ENCODE measurements around the gene P2RY1.
A peak's percentile ranks its signal among the peaks of the same experiment; 100 is the strongest.
"Not testable (repeated sequence)": the region's sequence is repeated elsewhere in the genome, so short reads cannot be mapped to it uniquely, and the experiment has no call there.

P2RY1 gene

GRCh38 chr3:152839511-152839910 lies 4.6 kb downstream of the P2RY1 start:
- no peak for DNase-seq (ENCODE audit: low read depth)

- no peak for DNase-seq (ENCODE audit: low read depth)
These were observed 6.2 kb downstream of the P2RY1 start for GRCh38 chr3:152841131-152841530.

GRCh38 chr3:152842413-152842812 lies 7.5 kb downstream of the P2RY1 start:
- no peak for DNase-seq (ENCODE audit: low read depth)

DNA sequence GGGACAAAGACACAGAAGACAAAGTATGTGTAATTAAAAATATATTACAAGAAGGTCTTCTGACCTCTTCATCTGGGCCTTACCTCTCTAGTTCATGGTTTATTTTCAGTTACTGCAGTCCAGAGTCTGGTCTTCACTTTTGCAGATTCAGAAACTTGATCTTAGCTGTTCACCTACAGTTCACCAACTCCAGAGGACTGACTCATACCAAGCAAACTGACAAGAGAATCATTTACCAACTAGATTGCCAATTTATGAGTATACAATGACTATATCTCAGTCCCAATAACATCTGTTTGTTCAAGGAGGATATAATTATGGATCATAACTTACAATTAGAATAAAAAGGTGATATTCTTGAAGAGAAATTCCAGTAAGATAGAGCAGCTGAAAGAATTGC lies 9.0 kb downstream of the P2RY1 start:
- DNase-seq (ENCODE audit: low read depth), result no peak

DNA sequence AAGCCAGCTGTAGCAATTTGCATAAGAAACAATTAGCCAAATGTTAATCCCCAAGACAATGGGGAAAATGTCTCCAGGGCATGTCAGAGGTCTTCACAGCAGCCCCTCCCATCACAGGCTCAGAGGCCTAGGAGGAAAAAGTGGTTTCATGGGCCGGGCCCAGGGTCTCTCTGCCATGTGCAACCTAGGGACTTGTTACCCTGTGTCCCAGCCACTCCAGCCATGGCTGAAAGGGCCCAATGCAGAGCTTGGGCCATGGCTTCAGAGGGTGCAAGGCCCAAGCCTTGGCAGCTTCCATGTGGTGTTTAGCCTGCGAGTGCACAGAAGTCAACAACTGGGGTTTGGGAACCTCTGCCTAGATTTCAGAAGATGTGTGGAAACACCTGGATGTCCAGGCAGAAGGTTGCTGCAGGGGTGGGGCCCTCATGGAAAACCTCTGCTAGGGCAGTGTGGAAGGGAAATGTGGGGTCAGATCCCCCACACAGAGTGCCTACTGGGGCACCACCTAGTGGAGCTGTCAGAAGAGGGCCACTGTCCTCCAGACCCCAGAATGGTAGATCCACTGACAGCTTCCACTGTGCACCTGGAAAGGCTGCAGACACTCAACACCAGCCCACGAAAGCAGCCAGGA lies 11.8 kb downstream of the P2RY1 start:
- not testable (repeated sequence) for DNase-seq (ENCODE audit: low read depth)

DNA sequence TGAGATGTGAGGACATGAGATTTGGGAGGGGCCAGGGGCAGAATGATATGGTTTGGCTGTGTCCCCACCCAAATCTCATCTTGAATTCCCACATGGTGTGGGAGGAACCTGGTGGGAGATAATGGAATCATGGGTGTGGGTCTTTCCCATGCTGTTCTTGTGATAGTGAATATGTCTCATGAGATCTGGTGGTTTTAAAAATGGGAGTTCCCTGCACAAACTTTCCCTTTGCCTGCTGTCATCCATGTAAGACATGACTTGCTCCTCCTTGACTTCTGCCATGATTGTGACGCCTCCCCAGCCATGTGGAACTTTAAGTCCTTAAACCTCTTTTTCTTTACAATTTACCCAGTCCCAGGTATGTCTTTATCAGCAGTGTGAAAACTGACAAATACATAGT lies 12.7 kb downstream of the P2RY1 start:
- not testable (repeated sequence) for DNase-seq (ENCODE audit: low read depth)

DNA sequence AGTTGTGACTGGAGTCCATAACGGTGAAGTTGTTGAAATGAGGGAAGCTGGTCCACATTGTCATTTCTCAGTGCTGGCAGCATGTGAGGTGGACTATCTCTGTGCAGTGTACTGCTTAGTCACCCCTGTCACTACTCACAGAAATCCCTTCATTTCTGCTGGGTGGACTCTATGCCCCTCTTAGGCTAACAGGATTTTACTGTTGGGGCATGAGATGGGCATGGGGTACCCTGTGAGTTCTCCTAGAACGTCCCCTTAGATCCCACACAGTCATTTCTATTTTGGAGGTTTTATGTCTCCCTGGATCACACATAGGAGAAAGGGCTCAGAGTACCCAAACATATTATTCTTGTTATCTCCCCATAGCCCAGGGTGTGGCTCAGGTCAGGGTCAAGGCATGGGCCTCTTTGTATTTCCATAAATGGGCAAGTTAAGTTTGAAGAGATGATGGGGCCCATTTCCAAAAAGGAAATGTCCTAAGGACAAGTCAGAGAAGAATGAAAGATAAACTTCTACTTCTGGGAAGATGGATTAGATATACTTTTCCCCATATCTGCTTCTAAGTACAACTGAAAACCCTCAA lies 15.2 kb downstream of the P2RY1 start:
- DNase-seq (ENCODE audit: low read depth), result no peak

DNA sequence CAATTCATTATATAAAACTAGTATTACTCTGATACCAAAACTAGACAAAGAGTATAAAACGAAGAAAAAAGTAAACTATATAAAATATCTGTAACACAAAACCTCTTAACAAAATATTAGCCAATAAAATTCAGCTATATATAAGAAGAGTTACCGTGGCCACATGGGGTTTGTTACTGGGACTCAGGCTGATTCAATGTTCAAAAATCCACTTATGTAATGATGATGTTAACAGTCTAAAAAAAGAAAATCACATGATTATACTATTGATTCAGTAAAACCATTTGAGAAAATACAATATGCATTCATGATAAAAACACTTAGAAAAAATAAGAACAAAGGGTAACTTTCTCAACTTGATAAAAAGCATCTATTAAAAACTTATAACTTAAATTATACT lies 18.3 kb downstream of the P2RY1 start:
- DNase-seq (ENCODE audit: low read depth), result peak; percentile 4

DNA sequence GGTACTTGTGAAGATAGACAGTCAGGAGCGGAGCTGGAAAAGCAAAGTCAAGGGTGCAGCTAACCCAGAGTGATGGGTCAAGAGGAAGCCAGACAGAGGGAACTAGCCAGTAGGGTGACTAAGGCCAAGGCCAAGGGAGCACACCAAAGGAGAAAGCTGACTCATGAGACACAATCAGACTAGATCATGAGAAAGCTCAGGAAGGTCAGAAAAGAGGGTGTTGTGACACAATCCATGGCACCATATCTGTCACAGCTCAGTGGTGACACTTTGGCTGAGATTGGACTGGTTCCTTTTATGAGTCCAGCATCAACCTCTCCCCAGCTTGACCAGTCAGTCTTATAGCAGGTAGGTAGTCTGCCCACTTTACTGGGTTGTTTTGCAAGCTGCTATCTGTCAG lies 22.2 kb downstream of the P2RY1 start:
- no peak for DNase-seq (ENCODE audit: low read depth)

- DNase-seq (ENCODE audit: low read depth), result no peak
These were observed 23.4 kb downstream of the P2RY1 start for GRCh38 chr3:152858170-152858800.

GRCh38 chr3:152860736-152861135 lies 25.8 kb downstream of the P2RY1 start:
- DNase-seq (ENCODE audit: low read depth), result no peak

DNA sequence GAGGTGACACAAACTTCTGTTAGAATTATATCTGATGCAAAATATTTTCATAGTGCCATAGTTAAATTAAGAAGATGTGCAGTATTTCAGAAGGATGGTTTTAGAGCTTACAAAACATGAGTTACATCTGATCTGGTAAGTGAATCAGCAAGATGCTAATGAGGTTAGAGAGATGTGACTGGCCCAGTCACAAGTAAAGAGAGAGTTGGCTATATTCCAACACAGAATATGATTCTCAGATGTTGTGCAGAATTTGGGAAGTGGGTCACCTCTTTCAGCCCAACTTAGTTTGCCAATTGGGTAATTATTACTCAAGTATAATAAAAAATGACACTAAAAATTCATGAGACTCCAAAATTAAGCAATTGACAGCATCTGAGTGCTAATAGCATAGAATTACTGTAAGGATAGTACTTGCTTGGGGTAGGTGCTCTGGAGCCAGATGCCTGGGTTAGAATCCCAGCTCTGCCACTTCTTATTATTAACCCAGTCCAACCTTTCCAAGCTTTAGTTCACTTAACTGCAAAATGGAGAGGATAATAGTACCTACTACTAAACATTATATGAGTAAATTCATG lies 30.8 kb downstream of the P2RY1 start:
- peak; percentile 4 for DNase-seq (ENCODE audit: low read depth)

- DNase-seq (ENCODE audit: low read depth), result no peak
These were observed 35.1 kb downstream of the P2RY1 start for GRCh38 chr3:152870027-152870426.

DNA sequence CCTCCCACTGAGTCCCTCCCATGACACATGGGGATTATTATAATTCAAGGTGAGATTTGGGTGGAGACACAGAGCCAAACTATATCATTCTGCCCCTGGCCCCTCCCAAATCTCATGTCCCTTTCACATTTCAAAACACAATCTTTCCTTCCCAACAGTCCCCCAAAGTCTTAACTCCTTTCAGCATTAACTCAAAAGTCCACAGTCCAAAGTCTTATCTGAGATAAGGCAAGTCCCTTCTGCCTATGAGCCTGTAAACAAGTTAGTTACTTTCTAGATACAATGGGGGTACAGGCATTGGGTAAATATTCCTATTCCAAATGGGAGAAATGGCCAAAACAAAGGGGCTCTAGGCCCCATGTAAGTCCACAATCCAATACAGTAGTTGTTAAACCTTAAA lies 38.4 kb downstream of the P2RY1 start:
- DNase-seq (ENCODE audit: low read depth), result not testable (repeated sequence)

- no peak for DNase-seq (ENCODE audit: low read depth)
These were observed 40.2 kb downstream of the P2RY1 start for GRCh38 chr3:152874896-152875749.

DNA sequence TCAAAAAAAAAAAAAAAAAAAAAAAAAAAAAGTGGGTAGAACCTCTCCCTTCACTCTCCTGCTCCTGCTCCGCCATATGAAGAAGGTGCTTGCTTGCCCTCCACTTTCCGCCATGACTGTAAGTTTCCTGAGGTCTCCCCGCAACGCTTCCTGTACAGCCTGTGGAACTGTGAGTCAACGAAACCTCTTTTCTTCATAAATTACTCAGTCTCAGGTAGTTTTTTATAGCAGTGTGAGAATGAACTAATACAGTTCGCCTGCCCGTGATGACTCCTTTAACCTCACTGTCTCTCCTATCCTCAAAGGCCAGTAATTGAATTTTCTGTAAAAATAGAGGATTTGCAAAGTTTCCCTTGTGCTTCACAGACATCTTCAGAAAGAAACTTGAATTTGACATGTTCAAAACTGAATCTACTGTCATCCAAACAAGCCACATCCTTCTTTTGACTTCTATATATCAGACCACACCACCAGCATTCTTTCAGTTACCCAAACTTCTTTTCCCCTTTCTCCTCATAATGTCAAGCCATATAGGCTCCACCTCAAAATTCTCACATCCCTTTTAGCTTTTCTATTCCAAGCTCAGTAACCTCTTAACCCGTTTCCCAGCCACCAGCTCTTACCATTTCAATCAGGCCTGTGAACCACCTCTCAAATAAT lies 44.3 kb downstream of the P2RY1 start:
- no peak for DNase-seq (ENCODE audit: low read depth)

DNA sequence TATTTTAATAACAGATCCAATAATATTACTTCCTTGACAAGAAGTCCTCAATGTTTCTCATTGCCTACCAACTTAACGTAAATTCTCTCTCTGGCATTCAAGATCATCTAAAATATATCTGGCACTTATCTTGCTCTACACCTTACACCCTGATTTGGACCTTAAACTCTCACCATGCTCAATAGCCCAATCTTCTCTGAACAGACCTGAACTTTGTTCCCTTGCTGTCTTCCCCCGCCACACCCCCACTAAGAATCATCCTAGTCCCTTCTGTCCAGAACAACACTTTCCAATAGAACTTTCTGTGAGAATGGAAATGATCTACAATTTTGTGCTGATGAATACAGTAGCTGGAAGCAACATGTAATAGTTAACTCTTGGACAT lies 44.9 kb downstream of the P2RY1 start:
- DNase-seq (ENCODE audit: low read depth), result no peak

GRCh38 chr3:152885076-152885475 lies 50.1 kb downstream of the P2RY1 start:
- DNase-seq (ENCODE audit: low read depth), result no peak
